HepG2 (cell line): ENCODE results near the gene POLL. TPM values are rescaled to one million over a fixed set of nuclear protein-coding genes. Genes with fewer than 3 reads are reported as not detected.

Source experiments
- ATAC-seq: fragments of 200-7000 bp; cut with Tn5 transposase; 3 replicates; pipeline ENCODE4 v1.9.1; 2020; ENCODE audit warnings: mild to moderate bottlenecking, moderate library complexity
- BruUV-seq: library from RNA; stranded (reverse); fragments of 400-500 nt; replicated peaks from 2 replicates; lab custom pipeline; 2021; lab: Mats Ljungman, UMichigan
- CTCF ChIA-PET: fragments of 300-600 bp; formaldehyde crosslinking; extraction: SDS; loops from one replicate; lab custom pipeline; 2021; ENCODE audit warnings: low total read pairs, inconsistent platforms, low intra/inter-chr PET ratio; lab: Yijun Ruan, JAX
- POLR2A ChIA-PET: fragments of 350-600 bp; sonication (Branson Sonifier 250); formaldehyde crosslinking; loops from one replicate; lab custom pipeline; 2020; ENCODE audit warnings: antibody characterized with exemption, inconsistent platforms; lab: Yijun Ruan, JAX
- DNase-seq: peaks from one replicate; pipeline ENCODE4 v3.0.0-alpha.2; 2015; ENCODE audit warnings: low spot score
- FAIRE-seq: peaks from 3 replicates; lab custom pipeline; 2011; peaks lifted over from hg19 to GRCh38; lab: Jason Lieb, UNC
- H2AFZ ChIP-seq: one replicate; pipeline ENCODE4 v1.6.1; 2011; ENCODE audit warnings: low read length, inconsistent platforms
- H3K27ac ChIP-seq: fragments of 300-600 bp; 3 replicates; pipeline ENCODE4 v1.8.0; 2011; ENCODE audit warnings: mixed run types, mild to moderate bottlenecking, mixed read lengths, low read length, inconsistent platforms; ENCODE audit not compliant: insufficient read depth; ENCODE audit errors: extremely low read length
- H3K27me3 ChIP-seq, 2 experiments: fragments of 200-600 bp in 1 of 2; 2 replicates in 1 of 2; 3 replicates in 1 of 2; pipeline versions ENCODE4 v1.6.0 to v1.8.0; 2011; ENCODE audit warnings: low read length in 2 of 2, mild to moderate bottlenecking in 2 of 2, moderate library complexity in 2 of 2, inconsistent platforms in 1 of 2; ENCODE audit not compliant: insufficient read depth in 2 of 2, control insufficient read depth in 1 of 2
- H3K36me3 ChIP-seq, 2 experiments: fragments of 200-600 bp in 1 of 2; replicated peaks in 1 of 2; 2 replicates in 1 of 2; 3 replicates in 1 of 2; pipeline versions ENCODE4 v1.5.1 to v1.8.0; 2011; ENCODE audit warnings: low read length in 2 of 2, inconsistent platforms in 1 of 2; ENCODE audit not compliant: insufficient read depth in 2 of 2, control insufficient read depth in 1 of 2
- H3K4me1 ChIP-seq: 2 replicates; pipeline ENCODE4 v1.5.1; 2012; ENCODE audit warnings: low read length, inconsistent platforms; ENCODE audit not compliant: insufficient read depth
- H3K4me2 ChIP-seq: 2 replicates; pipeline ENCODE4 v1.6.0; 2011; ENCODE audit warnings: low read depth, low read length, inconsistent platforms
- H3K4me3 ChIP-seq, 3 experiments: fragments of 200-600 bp in 1 of 3; sonication (generic), shearing (Covaris generic) in 1 of 3; replicated peaks in 1 of 3; 2 replicates each; pipeline ENCODE4 v1.5.1; 2011 to 2016; ENCODE audit warnings: low read length in 3 of 3, inconsistent platforms in 2 of 3, low read depth in 2 of 3, mild to moderate bottlenecking in 2 of 3, control low read depth in 1 of 3, mixed read lengths in 1 of 3; ENCODE audit not compliant: insufficient read depth in 1 of 3
- H3K79me2 ChIP-seq: one replicate; pipeline ENCODE4 v1.6.1; 2011; ENCODE audit warnings: low read length, inconsistent platforms; ENCODE audit not compliant: insufficient read depth
- H3K9ac ChIP-seq: 2 replicates; pipeline ENCODE4 v1.6.0; 2011; ENCODE audit warnings: mild to moderate bottlenecking, low read depth, low read length, inconsistent platforms; ENCODE audit not compliant: insufficient read depth
- H3K9me3 ChIP-seq: 2 replicates; pipeline ENCODE4 v1.5.1; 2012; ENCODE audit warnings: mild to moderate bottlenecking, low read length
- H4K20me1 ChIP-seq: 2 replicates; pipeline ENCODE4 v1.6.0; 2011; ENCODE audit warnings: inconsistent platforms, mild to moderate bottlenecking, low read length, moderate library complexity; ENCODE audit not compliant: insufficient read depth
- KDM5B ChIP-seq: sonication (generic); formaldehyde crosslinking; IDR thresholded peaks from 2 replicates; pipeline ENCODE4 v1.4.0; 2020; ENCODE audit warnings: missing genetic modification reagents, mild to moderate bottlenecking, borderline replicate concordance
- KLF11 ChIP-seq: IDR thresholded peaks from 2 replicates; pipeline ENCODE4 v1.6.1; 2016; ENCODE audit warnings: missing compliant biosample characterization
- NFKBIZ ChIP-seq: IDR thresholded peaks from 2 replicates; pipeline ENCODE4 v1.6.1; 2018; ENCODE audit warnings: missing genetic modification reagents, missing compliant biosample characterization
- NR2F6 ChIP-seq, 2 experiments: IDR thresholded peaks; 2 replicates each; pipeline ENCODE4 v1.6.1; 2016; ENCODE audit warnings: antibody characterized with exemption in 1 of 2, mild to moderate bottlenecking in 1 of 2
- SIN3B ChIP-seq: fragments of 150-350 bp; IDR thresholded peaks from 2 replicates; pipeline ENCODE4 v1.6.1; 2014; ENCODE audit warnings: low read length
- SRSF1 ChIP-seq: fragments of 200-400 bp; formaldehyde crosslinking; optimal IDR thresholded peaks from 2 replicates; pipeline ENCODE3; 2017; ENCODE audit warnings: mild to moderate bottlenecking, low read depth, low read length, moderate library complexity
- ZNF251 ChIP-seq: sonication (generic); formaldehyde crosslinking; IDR thresholded peaks from 2 replicates; pipeline ENCODE4 v1.9.0; 2021; ENCODE audit warnings: mild to moderate bottlenecking, missing genetic modification reagents
- WGBS: methylation state at CpG from one replicate; pipeline ENCODE4 v1.1.6; 2017; ENCODE audit warnings: low lambda C conversion rate; 5-methylcytosine and 5-hydroxymethylcytosine counted together
- in situ Hi-C: cut with HindIII; loops from 2 replicates; pipeline ENCODE4 v1.10.0; 2017; ENCODE audit warnings: low pct_unique_long_range_greater_than_20kb; ENCODE audit not compliant: extremely low pct_ligation_motif_present
- intact Hi-C: fragments of 100-400 bp; cut with micrococcal nuclease; formaldehyde crosslinking; loops from one replicate; pipeline ENCODE4 v1.10.0; 2022; ENCODE audit not compliant: unreplicated experiment
- polyA plus RNA-seq, 8 experiments: library from polyadenylated mRNA; depleted of rRNA in 3 of 8; stranded (reverse) in 7 of 8; unstranded in 1 of 8; fragments of >200 nt; fragmentation: Illumina TruSeq in 4 of 8; extraction: Trizol in 4 of 8; gene quantifications; 2 replicates each; pipeline versions ENCODE4 v1.2.1 to v1.2.3, GENCODE V29; 2011 to 2016; ENCODE audit warnings: low read depth in 4 of 8, missing spikeins in 1 of 8, mixed read lengths in 1 of 8; ENCODE audit not compliant: insufficient read depth in 1 of 8
- total RNA-seq, 5 experiments: library from RNA; depleted of rRNA; stranded (reverse); fragments of >200 nt; fragmentation: Illumina TruSeq; extraction: Trizol; gene quantifications; 2 replicates each; pipeline ENCODE4 v1.2.3, GENCODE V29; 2016; ENCODE audit warnings: low read depth in 1 of 5
- TF ChIP-seq, protein P1 (sequence below), 2 experiments: sonication (generic) in 1 of 2; formaldehyde crosslinking in 1 of 2; IDR thresholded peaks; 2 replicates each; pipeline versions ENCODE4 v1.5.1 to v1.6.1; 2011 to 2020; ENCODE audit warnings: borderline replicate concordance in 1 of 2, low read depth in 1 of 2, low read length in 1 of 2, mild to moderate bottlenecking in 1 of 2, missing genetic modification reagents in 1 of 2, moderate library complexity in 1 of 2

Gene POLL
- total and polyA plus RNA-seq, 2 of the 13 experiments (the other 11 are each of a cell fraction or from before 2014, with no cell fraction given) = 13.8 to 19.1 TPM

DNA sequence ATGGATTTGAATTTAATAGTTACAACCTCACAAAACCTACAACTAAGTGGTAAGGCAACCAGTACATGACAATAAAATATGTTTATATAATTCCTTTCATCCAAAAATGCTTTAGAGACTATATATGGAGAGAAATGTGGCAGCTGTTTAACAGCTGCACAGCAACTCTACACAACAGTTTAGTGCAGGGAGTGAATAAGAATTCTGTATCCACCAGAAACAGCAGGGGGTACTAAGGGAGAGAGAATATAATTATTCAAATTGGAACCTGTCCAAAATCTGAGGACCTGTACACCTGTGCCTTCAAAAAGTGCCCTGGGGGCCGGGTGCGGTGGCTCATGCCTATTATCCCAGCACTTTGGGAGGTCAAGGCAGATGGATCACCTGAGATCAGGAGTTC is 49.6 kb downstream of the POLL start:
- FAIRE-seq = no peak
- no peak overlapping the region for H3K4me3 ChIP-seq
- TF ChIP-seq SRSF1 (no peak), NR2F6 (IDR thresholded peaks at IDR 0.05) (no peak), NR2F6 (CRISPR knock-in tag; IDR thresholded peaks at IDR 0.05) (no peak), SIN3B (no peak), ZNF251 (CRISPR knock-in tag) (no peak), KLF11 (CRISPR knock-in tag) (no peak), NFKBIZ (no peak), KDM5B (CRISPR knock-in tag) (no peak)
- TF ChIP-seq, protein P1, sequence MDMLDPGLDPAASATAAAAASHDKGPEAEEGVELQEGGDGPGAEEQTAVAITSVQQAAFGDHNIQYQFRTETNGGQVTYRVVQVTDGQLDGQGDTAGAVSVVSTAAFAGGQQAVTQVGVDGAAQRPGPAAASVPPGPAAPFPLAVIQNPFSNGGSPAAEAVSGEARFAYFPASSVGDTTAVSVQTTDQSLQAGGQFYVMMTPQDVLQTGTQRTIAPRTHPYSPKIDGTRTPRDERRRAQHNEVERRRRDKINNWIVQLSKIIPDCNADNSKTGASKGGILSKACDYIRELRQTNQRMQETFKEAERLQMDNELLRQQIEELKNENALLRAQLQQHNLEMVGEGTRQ (IDR thresholded peaks at IDR 0.05; ENCODE audit: low read depth, low read length) = no peak
- TF ChIP-seq, protein P1 (CRISPR knock-in tag; IDR thresholded peaks at IDR 0.05; ENCODE audit: borderline replicate concordance) = no peak
- TF ChIP-seq, all 625 proteins: peak for 0
- no peaks in the 10 kb centered on the region for H3K4me1 ChIP-seq
- no peaks in the 10 kb centered on the region for H3K9me3 ChIP-seq
- intact Hi-C loops (no loop called here), in situ Hi-C loops (no loop called here)
- H4K20me1 ChIP-seq = no peaks in the 10 kb centered on the region
- H3K27ac ChIP-seq = no peak overlapping the region
- no peak overlapping the region for H3K4me2 ChIP-seq
- H3K27me3 ChIP-seq = no peaks in the 10 kb centered on the region
- POLR2A ChIA-PET = no interaction called here
- DNase-seq = no peak
- ATAC-seq = no peak
- BruUV-seq = no TSS peak
- H3K36me3 ChIP-seq = peaks cover 1 to 7% of the 10 kb centered on the region in 2 experiments; a peak in 3 of 5 replicates
- CTCF ChIA-PET = no interaction called here
- WGBS = 100% methylated on average over 2 of the region's 2 CpGs
- no peaks in the 10 kb centered on the region for H3K79me2 ChIP-seq
- H2AFZ ChIP-seq = no peak overlapping the region
- no peak overlapping the region for H3K9ac ChIP-seq
